A673 (cell line): ENCODE measurements around the gene TEX44. TPM values are rescaled to one million over a fixed set of nuclear protein-coding genes. Genes with fewer than 3 reads are reported as not detected.

Experiments
- BruUV-seq: library from RNA; stranded (reverse); fragments of 400-500 nt; replicated peaks from 2 replicates; lab custom pipeline; 2021; lab: Mats Ljungman, UMichigan
- CTCF ChIA-PET: fragments of 300-600 bp; sonication (Branson Sonifier 250); formaldehyde crosslinking; loops from one replicate; lab custom pipeline; 2022; ENCODE audit warnings: antibody characterized with exemption; lab: Charles Lee
- POLR2A ChIA-PET: fragments of 300-600 bp; sonication (Branson Sonifier 250); formaldehyde crosslinking; loops from one replicate; lab custom pipeline; 2022; ENCODE audit warnings: antibody characterized with exemption; ENCODE audit not compliant: low non-redundant PET; lab: Charles Lee
- DNase-seq: peaks from one replicate; pipeline ENCODE4 v3.0.0-alpha.2; 2015; ENCODE audit warnings: low spot score
- H3K27ac ChIP-seq: fragments of 200-600 bp; sonication (generic); 2 replicates; pipeline ENCODE4 v1.5.1; 2016; ENCODE audit warnings: mixed run types, low read depth, mild to moderate bottlenecking, mixed read lengths, antibody characterized with exemption, low read length; ENCODE audit not compliant: poor library complexity, severe bottlenecking
- H3K27me3 ChIP-seq: fragments of 200-600 bp; sonication (generic); replicated peaks from 2 replicates; pipeline ENCODE4 v1.6.1; 2017; ENCODE audit warnings: mixed run types, low read depth, mild to moderate bottlenecking, mixed read lengths, antibody characterized with exemption, low read length; ENCODE audit not compliant: insufficient read depth, poor library complexity
- H3K36me3 ChIP-seq: fragments of 200-600 bp; sonication (generic); 2 replicates; pipeline ENCODE4 v1.6.1; 2016; ENCODE audit warnings: mixed run types, mild to moderate bottlenecking, mixed read lengths, antibody characterized with exemption, low read length; ENCODE audit not compliant: insufficient read depth, poor library complexity, severe bottlenecking
- H3K4me1 ChIP-seq: fragments of 200-600 bp; sonication (generic); 2 replicates; pipeline ENCODE4 v1.6.1; 2017; ENCODE audit warnings: mixed run types, mild to moderate bottlenecking, mixed read lengths, antibody characterized with exemption, low read length; ENCODE audit not compliant: insufficient read depth, poor library complexity, severe bottlenecking
- H3K4me3 ChIP-seq: fragments of 200-600 bp; sonication (generic); 2 replicates; pipeline ENCODE4 v1.5.1; 2016; ENCODE audit warnings: low read depth, mixed run types, mild to moderate bottlenecking, mixed read lengths, low read length; ENCODE audit not compliant: poor library complexity, severe bottlenecking
- H3K9me3 ChIP-seq: fragments of 200-600 bp; sonication (generic); 2 replicates; pipeline ENCODE4 v1.6.1; 2016; ENCODE audit warnings: mixed run types, low read depth, mild to moderate bottlenecking, mixed read lengths, antibody characterized with exemption, low read length; ENCODE audit not compliant: poor library complexity, severe bottlenecking
- CTCF ChIP-seq: fragments of 300-800, 200-600 bp; sonication (generic); conservative IDR thresholded peaks from 2 replicates; pipeline ENCODE4 v1.5.1; 2017; ENCODE audit warnings: low read depth, mild to moderate bottlenecking, antibody characterized with exemption, low read length, moderate library complexity, mixed read lengths
- EZH2 ChIP-seq: fragments of 200-600 bp; sonication (generic); IDR thresholded peaks from 2 replicates; pipeline ENCODE4 v1.6.1; 2017; ENCODE audit warnings: borderline replicate concordance, low read depth, mild to moderate bottlenecking, mixed read lengths, antibody characterized with exemption, low read length; ENCODE audit not compliant: poor library complexity, severe bottlenecking
- intact Hi-C: fragments of 100-400 bp; cut with micrococcal nuclease; formaldehyde crosslinking; loops from one replicate; pipeline ENCODE4 v1.10.0; 2022; ENCODE audit not compliant: unreplicated experiment
- total RNA-seq: library from RNA; stranded (reverse); gene quantifications from 2 replicates; pipeline ENCODE4 v1.2.3, GENCODE V29; 2021

The TEX44 gene
- total RNA-seq, 1 experiment from 2014 or later: not detected

GRCh38 chr2:231565887-231566594, 26.6 kb upstream of the TEX44 start:
- no peak overlapping the region for H3K4me3 ChIP-seq
- no peaks in the 10 kb centered on the region for H3K9me3 ChIP-seq
- intact Hi-C loops: loop anchor here (10.0 kb wide), 1 partner anchor 341 kb away; no protein-coding TSS in a partner anchor
- CTCF ChIA-PET: no interaction called here
- H3K27me3 ChIP-seq: no peaks in the 10 kb centered on the region
- POLR2A ChIA-PET: no interaction called here
- H3K27ac ChIP-seq: no peak overlapping the region
- H3K36me3 ChIP-seq: no peaks in the 10 kb centered on the region
- no peak for DNase-seq
- BruUV-seq: no TSS peak
- no peak for TF ChIP-seq EZH2
- TF ChIP-seq CTCF: no peak
- H3K4me1 ChIP-seq: no peaks in the 10 kb centered on the region

GRCh38 chr2:231567159-231567558, 25.5 kb upstream of the TEX44 start:
- DNase-seq: no peak
- no peak overlapping the region for H3K27ac ChIP-seq
- POLR2A ChIA-PET: no interaction called here
- no peaks in the 10 kb centered on the region for H3K36me3 ChIP-seq
- H3K4me1 ChIP-seq: no peaks in the 10 kb centered on the region
- no peaks in the 10 kb centered on the region for H3K9me3 ChIP-seq
- no TSS peak for BruUV-seq
- TF ChIP-seq EZH2 (no peak), CTCF (no peak)
- no peaks in the 10 kb centered on the region for H3K27me3 ChIP-seq
- no peak overlapping the region for H3K4me3 ChIP-seq
- CTCF ChIA-PET: interaction anchor here (0.6 kb wide), 1 partner anchor 19 kb away, joined by 4 read pairs; no protein-coding TSS in a partner anchor
- intact Hi-C loops: loop anchor here (10.0 kb wide), 1 partner anchor 342 kb away; no protein-coding TSS in a partner anchor

GRCh38 chr2:231568098-231568784, 24.4 kb upstream of the TEX44 start:
- ChIA-PET CTCF (no interaction called here), POLR2A (no interaction called here)
- Histone ChIP-seq H3K4me1 (no peaks in the 10 kb centered on the region), H3K36me3 (no peaks in the 10 kb centered on the region), H3K27ac (no peak overlapping the region), H3K4me3 (no peak overlapping the region), H3K9me3 (no peaks in the 10 kb centered on the region), H3K27me3 (no peaks in the 10 kb centered on the region)
- no peak for TF ChIP-seq EZH2
- TF ChIP-seq CTCF: no peak
- no peak for DNase-seq
- no TSS peak for BruUV-seq
- intact Hi-C loops: loop anchor here (10.0 kb wide), 1 partner anchor 343 kb away; no protein-coding TSS in a partner anchor
